SK-N-SH (cell line): ENCODE data around the gene CATSPERD. TPM values are rescaled to one million over a fixed set of nuclear protein-coding genes. Genes with fewer than 3 reads are reported as not detected.

ENCODE experiments used
- CTCF ChIA-PET: fragments of 300-600, 350-600 bp; formaldehyde crosslinking; extraction: SDS; loops from one replicate; lab custom pipeline; 2021; lab: Yijun Ruan, JAX
- POLR2A ChIA-PET: fragments of 350-600 bp; sonication (Branson Sonifier 250); formaldehyde crosslinking; extraction: SDS; loops from one replicate; lab custom pipeline; 2020; ENCODE audit warnings: antibody characterized with exemption, inconsistent platforms; lab: Yijun Ruan, JAX
- DNase-seq: peaks from one replicate; pipeline ENCODE4 v3.0.0; 2012
- H2AFZ ChIP-seq: fragments of 200-600 bp; sonication (generic); 2 replicates; pipeline ENCODE4 v1.8.1; 2016; ENCODE audit warnings: antibody characterized with exemption, mild to moderate bottlenecking, low read depth
- H3F3A ChIP-seq: fragments of 200-600 bp; sonication (generic); replicated peaks from 2 replicates; pipeline ENCODE3; 2016; ENCODE audit warnings: antibody characterized with exemption, mild to moderate bottlenecking; ENCODE audit not compliant: insufficient read depth
- H3K27ac ChIP-seq, 2 experiments: fragments of 200-500 bp in 1 of 2; fragments of 200-600 bp in 1 of 2; sonication (Bioruptor generic) in 1 of 2; sonication (generic), shearing (Covaris generic) in 1 of 2; 2 replicates each; pipeline versions ENCODE4 v1.5.1 to v1.6.1; 2014 to 2016; ENCODE audit warnings: low read depth in 2 of 2, inconsistent platforms in 1 of 2, low read length in 1 of 2, mild to moderate bottlenecking in 1 of 2, mixed read lengths in 1 of 2
- H3K27me3 ChIP-seq: fragments of 200-600 bp; sonication (generic), shearing (Covaris generic); 2 replicates; pipeline ENCODE4 v1.6.1; 2016; ENCODE audit warnings: mixed run types; ENCODE audit not compliant: insufficient read depth
- H3K36me3 ChIP-seq, 2 experiments: fragments of 200-500 bp in 1 of 2; fragments of 200-600 bp in 1 of 2; sonication (Bioruptor generic) in 1 of 2; sonication (generic) in 1 of 2; replicated peaks in 1 of 2; 2 replicates each; pipeline versions ENCODE3 to v1.5.1; 2014 to 2016; ENCODE audit warnings: low read length in 1 of 2, mild to moderate bottlenecking in 1 of 2; ENCODE audit not compliant: insufficient read depth in 2 of 2, control insufficient read depth in 1 of 2
- H3K4me1 ChIP-seq, 2 experiments: fragments of 200-500 bp in 1 of 2; fragments of 200-600 bp in 1 of 2; sonication (Bioruptor generic) in 1 of 2; sonication (generic), shearing (Covaris generic) in 1 of 2; 2 replicates each; pipeline versions ENCODE4 v1.5.1 to v1.6.1; 2014 to 2016; ENCODE audit warnings: low read depth in 1 of 2, low read length in 1 of 2, mixed run types in 1 of 2; ENCODE audit not compliant: insufficient read depth in 2 of 2, control insufficient read depth in 1 of 2
- H3K4me2 ChIP-seq: fragments of 200-600 bp; sonication (generic), shearing (Covaris generic); 2 replicates; pipeline ENCODE4 v1.6.1; 2017; ENCODE audit warnings: mixed run types
- H3K4me3 ChIP-seq, 2 experiments: fragments of 200-500 bp in 1 of 2; fragments of 200-600 bp in 1 of 2; sonication (Bioruptor generic) in 1 of 2; sonication (generic), shearing (Covaris generic) in 1 of 2; 2 replicates each; pipeline versions ENCODE4 v1.5.1 to v1.8.1; 2014 to 2016; ENCODE audit warnings: low read depth in 2 of 2, inconsistent platforms in 1 of 2, low read length in 1 of 2, mild to moderate bottlenecking in 1 of 2, mixed read lengths in 1 of 2, moderate library complexity in 1 of 2
- H3K79me2 ChIP-seq: fragments of 200-600 bp; sonication (generic); 2 replicates; pipeline ENCODE4 v1.8.1; 2017; ENCODE audit warnings: mild to moderate bottlenecking; ENCODE audit not compliant: insufficient read depth
- H3K9ac ChIP-seq: fragments of 200-600 bp; sonication (generic); 2 replicates; pipeline ENCODE4 v1.6.1; 2017; ENCODE audit warnings: mixed run types
- H3K9me2 ChIP-seq: fragments of 200-600 bp; sonication (generic); 2 replicates; pipeline ENCODE4 v1.6.1; 2017; ENCODE audit warnings: mixed run types
- H3K9me3 ChIP-seq: fragments of 200-600 bp; sonication (generic); 2 replicates; pipeline ENCODE4 v1.6.1; 2017; ENCODE audit warnings: mixed run types, mild to moderate bottlenecking, moderate library complexity
- H4K20me1 ChIP-seq: fragments of 200-600 bp; sonication (generic); 2 replicates; pipeline ENCODE4 v1.6.1; 2017; ENCODE audit warnings: mild to moderate bottlenecking, mixed run types; ENCODE audit not compliant: insufficient read depth
- CHD2 ChIP-seq: fragments of 150-350 bp; IDR thresholded peaks from 2 replicates; pipeline ENCODE4 v1.6.1; 2018; ENCODE audit warnings: low read length; ENCODE audit not compliant: partially characterized antibody
- CTCF ChIP-seq: fragments of 200-600 bp; sonication (generic); IDR thresholded peaks from 2 replicates; pipeline ENCODE4 v1.6.1; 2017; ENCODE audit warnings: antibody characterized with exemption, mild to moderate bottlenecking, moderate library complexity
- GATA2 ChIP-seq: sonication (generic); formaldehyde crosslinking; IDR thresholded peaks from 2 replicates; pipeline ENCODE4 v1.5.0; 2020; ENCODE audit warnings: mild to moderate bottlenecking, missing genetic modification reagents
- MXI1 ChIP-seq: IDR thresholded peaks from 2 replicates; pipeline ENCODE4 v1.6.1; 2012; ENCODE audit warnings: mild to moderate bottlenecking, low read depth, low read length, improper control_type of control experiment
- RAD21 ChIP-seq: IDR thresholded peaks from 2 replicates; pipeline ENCODE4 v1.6.1; 2012; ENCODE audit warnings: mild to moderate bottlenecking, low read length
- RCOR1 ChIP-seq: fragments of 150-350 bp; IDR thresholded peaks from 2 replicates; pipeline ENCODE4 v1.6.1; 2017; ENCODE audit warnings: antibody characterized with exemption, low read length
- RXRA ChIP-seq: IDR thresholded peaks from 2 replicates; pipeline ENCODE4 v1.4.0; 2012; ENCODE audit warnings: low read depth, mild to moderate bottlenecking, borderline replicate concordance
- SIN3A ChIP-seq: IDR thresholded peaks from 2 replicates; pipeline ENCODE4 v1.6.1; 2012; ENCODE audit warnings: low read depth, mild to moderate bottlenecking, low read length, moderate library complexity, borderline replicate concordance
- SMC3 ChIP-seq: IDR thresholded peaks from 2 replicates; pipeline ENCODE4 v1.6.1; 2012; ENCODE audit warnings: low read depth, low read length, improper control_type of control experiment
- TAF1 ChIP-seq: IDR thresholded peaks from 2 replicates; pipeline ENCODE4 v1.6.1; 2012; ENCODE audit warnings: low read depth, mild to moderate bottlenecking, low read length, moderate library complexity, borderline replicate concordance
- WGBS: methylation state at CpG from one replicate; pipeline ENCODE4 v1.1.6; 2017; ENCODE audit warnings: low lambda C conversion rate; 5-methylcytosine and 5-hydroxymethylcytosine counted together
- polyA plus RNA-seq, 3 experiments: library from polyadenylated mRNA; depleted of rRNA; stranded (reverse); fragments of >200 nt; gene quantifications; 2 replicates each; pipeline ENCODE4 v1.2.3, GENCODE V29; 2012

Gene CATSPERD
- polyA plus RNA-seq, 1 of the 3 experiments (the other 2 are of a cell fraction) = not detected

- no peak for TF ChIP-seq CTCF
- TF ChIP-seq, all 33 proteins: peak for 0
These were observed 84.4 kb downstream of the CATSPERD start, which contains the start of gene NRTN (continued) for GRCh38 chr19:5804516-5805461.

DNA sequence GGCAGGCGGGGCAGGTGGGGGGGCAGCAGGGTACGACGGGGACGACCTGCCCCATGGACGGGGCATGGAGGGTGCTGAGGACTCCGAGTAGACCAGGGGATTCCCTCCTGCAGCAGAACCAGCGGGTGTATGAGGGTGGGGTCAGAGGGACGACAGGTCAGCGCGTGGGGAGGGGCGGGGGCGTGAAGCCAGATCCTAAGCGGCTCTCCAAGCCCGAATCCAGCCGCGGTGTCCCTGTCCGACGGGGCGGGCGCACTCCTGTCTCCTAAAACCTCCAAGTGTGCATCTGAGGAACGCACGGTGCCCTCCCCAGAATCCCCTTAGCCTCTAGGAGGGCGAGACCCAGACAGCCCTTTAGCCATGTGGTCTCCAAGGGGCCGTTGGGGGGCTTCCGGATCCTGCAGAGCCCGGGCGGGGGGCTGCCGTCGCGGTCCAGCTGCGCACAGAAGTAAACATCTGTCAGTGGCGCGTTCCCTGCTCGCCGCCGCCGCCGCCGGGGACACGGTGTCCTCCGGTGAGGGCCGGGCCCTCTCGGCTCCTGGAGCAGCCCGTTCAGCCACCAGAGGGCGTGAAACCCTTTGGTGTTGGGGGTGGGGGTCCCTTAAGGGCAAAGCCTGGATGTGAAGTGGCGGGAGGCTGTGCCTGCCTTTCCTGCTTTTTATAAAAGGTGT is 85.2 kb downstream of the CATSPERD start:
- Histone ChIP-seq H3F3A (no peaks in the 10 kb centered on the region), H4K20me1 (no peaks in the 10 kb centered on the region), H2AFZ (no peak overlapping the region), H3K27ac (no peak overlapping the region), H3K9me3 (no peaks in the 10 kb centered on the region), H3K4me3 (peak overlapping the region; percentile 21 to 34; a peak in 3 of 4 replicates), H3K9ac (no peak overlapping the region), H3K9me2 (no peaks in the 10 kb centered on the region), H3K36me3 (no peaks in the 10 kb centered on the region), H3K27me3 (peaks cover 6% of the 10 kb centered on the region; the same call in 1 of the 2 replicates), H3K4me2 (no peak overlapping the region), H3K79me2 (no peaks in the 10 kb centered on the region), H3K4me1 (peaks cover 3 to 19% of the 10 kb centered on the region in 2 experiments; a peak in 1 of 4 replicates)
- 15% methylated on average over 25 of the region's 46 CpGs for WGBS
- TF ChIP-seq TAF1 (no peak), RCOR1 (no peak), GATA2 (no peak), SMC3 (peak; percentile 75), RAD21 (peak; percentile 61), RXRA (no peak), CHD2 (peak; percentile 59), CTCF (peak; percentile 78), SIN3A (no peak), MXI1 (peak; percentile 62; the same call in 1 of the 2 replicates)
- ChIA-PET CTCF (interaction anchor here (0.6 to 3.7 kb wide), 6 partner anchors 17 to 182 kb away, joined by 3 to 18 read pairs (median 4); no protein-coding TSS in a partner anchor), POLR2A (interaction anchor here (1.5 kb wide), 1 partner anchor 22 kb away, joined by 5 read pairs; no protein-coding TSS in a partner anchor)
- DNase-seq = peak; percentile 91
